Vagina (tissue), 2 donors: ENCODE measurements around the gene ZNF615. TPM values are rescaled to one million over a fixed set of nuclear protein-coding genes. Genes with fewer than 3 reads are reported as not detected.

Experiments
- DNase-seq, 2 donors: peaks; one replicate each; pipeline ENCODE4 v3.0.0-alpha.2; 2017; ENCODE audit errors: extremely low spot score in 2 of 2
- H3K27ac ChIP-seq: fragments of 200-600 bp; sonication (generic); one replicate; pipeline ENCODE4 v1.5.1; 2019
- H3K27me3 ChIP-seq: fragments of 200-600 bp; sonication (generic); one replicate; pipeline ENCODE4 v1.5.1; 2019
- H3K36me3 ChIP-seq, 2 donors: fragments of 200-600 bp; sonication (generic); one replicate each; pipeline ENCODE4 v1.5.1; 2017 to 2019
- H3K4me1 ChIP-seq: fragments of 200-600 bp; sonication (generic); one replicate; pipeline ENCODE4 v1.5.1; 2019
- H3K4me3 ChIP-seq, 2 donors: fragments of 200-600 bp; sonication (generic); 1 replicate in 1 of 2; 2 replicates in 1 of 2; pipeline ENCODE4 v1.5.1; 2016 to 2019
- H3K9me3 ChIP-seq: fragments of 200-600 bp; sonication (generic); one replicate; pipeline ENCODE4 v1.5.1; 2019
- CTCF ChIP-seq, 3 experiments: fragments of 450-650 bp in 2 of 3; fragments of 200-600 bp in 1 of 3; sonication (generic) in 1 of 3; IDR thresholded peaks; one replicate each; pipeline ENCODE4 v1.5.1; 2017 to 2019; ENCODE audit warnings: antibody characterized with exemption in 3 of 3, mild to moderate bottlenecking in 2 of 3, moderate library complexity in 2 of 3
- POLR2A ChIP-seq, 2 donors: fragments of 450-650 bp; IDR thresholded peaks; one replicate each; pipeline ENCODE4 v1.6.1; 2017; ENCODE audit warnings: antibody characterized with exemption in 2 of 2, mild to moderate bottlenecking in 2 of 2, moderate library complexity in 2 of 2
- POLR2AphosphoS5 ChIP-seq, 2 donors: sonication (generic); formaldehyde crosslinking; IDR thresholded peaks; one replicate each; pipeline ENCODE4 v1.9.0; 2017; ENCODE audit warnings: antibody characterized with exemption in 2 of 2, mild to moderate bottlenecking in 2 of 2, low read depth in 1 of 2; ENCODE audit not compliant: insufficient read depth in 1 of 2
- intact Hi-C: fragments of 100-400 bp; cut with DNase I; formaldehyde crosslinking; loops from one replicate; pipeline ENCODE4 v1.15.1; 2023
- total RNA-seq: library from RNA; depleted of rRNA; stranded (reverse); fragments of >200 nt; gene quantifications from one replicate; pipeline ENCODE4 v1.2.3, GENCODE V29; 2016

Gene ZNF615
- total RNA-seq, 1 donor from 2014 or later = 6.4 TPM

- H3K4me1 ChIP-seq = no peaks in the 10 kb centered on the region
- H3K9me3 ChIP-seq = peaks cover 63% of the 10 kb centered on the region
- H3K4me3 ChIP-seq = no peak overlapping the region
- TF ChIP-seq POLR2A (IDR thresholded peaks at IDR 0.05) (no peak), CTCF (IDR thresholded peaks at IDR 0.05) (no peak), POLR2AphosphoS5 (IDR thresholded peaks at IDR 0.05; ENCODE audit: insufficient read depth in 1 of 2, low read depth in 1 of 2) (no peak)
- no peak overlapping the region for H3K27ac ChIP-seq
- DNase-seq = no peak
- H3K27me3 ChIP-seq = no peaks in the 10 kb centered on the region
- intact Hi-C loops = no loop called here
- H3K36me3 ChIP-seq = peaks cover 16 to 96% of the 10 kb centered on the region in 2 donors
These were observed 12.5 kb upstream of the ZNF615 start for GRCh38 chr19:52020506-52020905.

GRCh38 chr19:52010674-52011073 lies 2.7 kb upstream of the ZNF615 start:
- Histone ChIP-seq H3K36me3 (peaks cover 0 to 20% of the 10 kb centered on the region in 2 donors), H3K27me3 (no peaks in the 10 kb centered on the region)
- no peak for DNase-seq

GRCh38 chr19:52007451-52007805 lies 583 bp downstream of the ZNF615 start:
- H3K27me3 ChIP-seq = no peaks in the 10 kb centered on the region
- peak overlapping the region; percentile 64 for H3K27ac ChIP-seq
- intact Hi-C loops = no loop called here
- TF ChIP-seq CTCF (IDR thresholded peaks at IDR 0.05) (no peak), POLR2A (IDR thresholded peaks at IDR 0.05) (no peak), POLR2AphosphoS5 (IDR thresholded peaks at IDR 0.05; ENCODE audit: insufficient read depth in 1 of 2, low read depth in 1 of 2) (no peak)
- H3K4me3 ChIP-seq = peak overlapping the region; percentile 78 to 88
- H3K36me3 ChIP-seq = peaks cover 0 to 19% of the 10 kb centered on the region in 2 donors
- peaks cover 1% of the 10 kb centered on the region for H3K9me3 ChIP-seq
- peaks cover 8% of the 10 kb centered on the region for H3K4me1 ChIP-seq
- no peak for DNase-seq

More at GRCh38 chr19:52010674-52011073, 2.7 kb upstream of the ZNF615 start:
- H3K27ac ChIP-seq = no peak overlapping the region
- intact Hi-C loops = no loop called here
- H3K4me1 ChIP-seq = peaks cover 8% of the 10 kb centered on the region
- TF ChIP-seq CTCF (IDR thresholded peaks at IDR 0.05) (no peak), POLR2A (IDR thresholded peaks at IDR 0.05) (no peak), POLR2AphosphoS5 (IDR thresholded peaks at IDR 0.05; ENCODE audit: insufficient read depth in 1 of 2, low read depth in 1 of 2) (no peak)
- H3K4me3 ChIP-seq = no peak overlapping the region
- H3K9me3 ChIP-seq = peaks cover 12% of the 10 kb centered on the region

- H3K36me3 ChIP-seq = peaks cover 12 to 64% of the 10 kb centered on the region in 2 donors
These were observed 13.9 kb downstream of the ZNF615 start for GRCh38 chr19:51994048-51994644.

More at GRCh38 chr19:51994048-51994644, 13.9 kb downstream of the ZNF615 start:
- no peak for DNase-seq
- no peaks in the 10 kb centered on the region for H3K4me1 ChIP-seq
- intact Hi-C loops = no loop called here
- H3K27me3 ChIP-seq = no peaks in the 10 kb centered on the region
- no peak overlapping the region for H3K4me3 ChIP-seq
- no peak overlapping the region for H3K27ac ChIP-seq
- TF ChIP-seq POLR2AphosphoS5 (IDR thresholded peaks at IDR 0.05; ENCODE audit: insufficient read depth in 1 of 2, low read depth in 1 of 2) (no peak), CTCF (IDR thresholded peaks at IDR 0.05) (no peak), POLR2A (IDR thresholded peaks at IDR 0.05) (no peak)
- peaks cover 71% of the 10 kb centered on the region for H3K9me3 ChIP-seq
